GM19238 (cell line): ENCODE measurements around the gene SEMA5A.

Experiments used
- DNase-seq: peaks from one replicate; pipeline ENCODE4 v3.0.0; 2011; ENCODE audit warnings: low spot score; ENCODE audit not compliant: insufficient read length

SEMA5A gene

GRCh38 chr5:9067154-9067553 lies 478.7 kb downstream of the SEMA5A start:
- no peak for DNase-seq

- DNase-seq, result no peak
These were observed 479.5 kb downstream of the SEMA5A start for GRCh38 chr5:9066349-9066748.

- DNase-seq, result no peak
These were observed 482.1 kb downstream of the SEMA5A start for GRCh38 chr5:9063615-9064245.

DNA sequence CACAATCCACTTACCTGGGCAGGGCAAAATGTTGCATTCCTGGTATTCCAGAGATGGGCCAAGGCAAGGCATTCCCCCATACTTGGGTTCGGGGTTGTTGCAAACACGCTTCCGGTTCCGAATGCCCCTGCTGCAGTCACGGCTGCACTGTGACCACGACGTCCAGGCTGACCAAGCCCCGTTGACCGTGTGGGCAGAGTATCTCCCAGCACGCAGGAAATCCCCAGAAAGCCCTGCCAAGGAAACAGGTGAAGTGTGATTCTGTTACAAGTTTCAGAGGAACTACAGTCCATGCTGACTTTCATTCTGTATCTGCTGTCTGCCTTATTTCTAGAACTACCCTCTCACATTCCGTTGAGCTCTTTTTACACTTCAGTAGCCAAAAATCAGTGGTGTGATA lies 483.0 kb downstream of the SEMA5A start:
- DNase-seq, result no peak

GRCh38 chr5:9059920-9060691 lies 485.8 kb downstream of the SEMA5A start:
- DNase-seq, result no peak

- no peak for DNase-seq
These were observed 487.2 kb downstream of the SEMA5A start for GRCh38 chr5:9058666-9059065.

DNA sequence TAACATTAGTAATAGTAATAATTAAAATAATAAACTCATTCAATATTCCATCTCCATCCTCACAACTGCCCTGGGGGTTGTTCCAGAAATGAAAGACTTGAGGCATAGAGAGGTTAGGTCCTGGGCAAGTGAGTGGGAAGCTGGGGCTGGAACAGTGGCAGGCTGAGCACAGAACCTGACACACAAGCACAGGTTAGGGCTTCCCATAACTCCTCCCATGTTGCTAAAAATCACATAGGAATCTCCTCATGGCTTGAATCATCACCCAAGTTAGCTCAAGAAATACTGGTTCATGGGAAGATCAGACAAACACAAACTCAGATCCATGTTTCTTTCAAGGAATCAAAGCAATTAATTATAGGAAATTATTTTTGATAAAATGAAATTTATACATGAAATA lies 487.7 kb downstream of the SEMA5A start:
- no peak for DNase-seq

DNA sequence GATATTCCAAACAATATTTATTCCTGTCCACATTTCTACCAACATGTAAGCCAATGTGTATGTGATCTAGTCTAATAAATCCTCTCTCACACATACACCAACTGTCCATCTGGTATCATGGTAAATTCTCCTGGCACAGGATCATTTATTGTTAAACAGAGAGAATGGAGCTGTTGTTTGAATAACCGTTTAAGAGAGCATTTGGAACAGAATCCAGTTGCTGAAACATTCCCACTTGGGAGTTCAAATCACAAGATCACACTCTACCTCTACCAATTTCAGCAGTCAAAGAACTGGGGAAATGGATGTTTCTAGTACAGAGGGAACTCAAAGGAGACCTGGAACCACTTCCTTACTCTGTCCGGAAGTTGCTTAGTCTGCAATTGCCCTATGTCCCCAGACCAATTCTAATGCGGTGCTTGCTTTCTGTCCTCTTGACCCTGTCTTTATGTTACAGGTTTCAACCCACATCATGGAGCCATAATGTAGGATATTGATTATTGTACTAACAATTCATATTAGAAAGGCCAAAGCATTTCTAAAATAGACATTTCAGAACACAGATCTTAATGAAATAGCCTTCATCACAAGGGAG lies 488.4 kb downstream of the SEMA5A start:
- DNase-seq, result no peak

DNA sequence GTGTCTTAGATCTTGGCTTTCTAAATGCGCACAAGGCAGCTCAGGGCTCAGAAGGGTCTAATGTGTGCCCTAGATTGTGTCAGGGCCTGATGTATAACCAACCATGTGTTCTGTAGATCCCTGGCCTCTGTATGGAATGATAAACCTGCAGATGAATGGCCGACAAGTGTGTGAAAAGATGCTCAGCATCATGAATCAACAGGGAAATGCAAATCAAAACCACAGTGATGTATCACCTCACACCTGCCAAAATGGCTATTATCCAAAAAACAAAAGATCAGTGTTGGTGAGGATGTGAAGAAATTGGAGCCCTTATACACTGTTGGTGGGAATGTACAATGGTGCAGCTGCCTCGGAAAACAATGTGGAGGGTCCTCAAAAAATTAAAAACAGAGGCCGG lies 489.8 kb downstream of the SEMA5A start:
- no peak for DNase-seq

- DNase-seq, result no peak
These were observed 490.9 kb downstream of the SEMA5A start for GRCh38 chr5:9054821-9055589.

DNA sequence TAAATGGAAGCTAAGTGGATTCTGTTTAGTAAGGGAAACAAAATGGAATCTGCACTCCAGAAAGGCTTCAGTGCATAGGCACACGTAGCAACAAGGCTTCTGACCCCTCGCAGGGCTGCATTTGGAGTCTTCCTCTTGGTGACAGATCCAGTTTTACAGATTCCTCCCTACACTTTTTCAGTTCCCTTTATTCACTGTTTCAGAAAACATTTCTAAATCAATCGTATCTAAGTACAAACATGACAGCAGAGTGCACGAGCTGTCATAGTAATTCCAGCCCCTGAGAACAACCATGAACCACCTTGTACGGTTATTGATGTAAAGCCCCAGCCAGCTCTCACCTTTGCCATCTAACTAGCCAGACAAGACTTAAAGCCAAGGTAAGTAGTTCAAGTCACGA lies 491.6 kb downstream of the SEMA5A start:
- DNase-seq, result no peak

DNA sequence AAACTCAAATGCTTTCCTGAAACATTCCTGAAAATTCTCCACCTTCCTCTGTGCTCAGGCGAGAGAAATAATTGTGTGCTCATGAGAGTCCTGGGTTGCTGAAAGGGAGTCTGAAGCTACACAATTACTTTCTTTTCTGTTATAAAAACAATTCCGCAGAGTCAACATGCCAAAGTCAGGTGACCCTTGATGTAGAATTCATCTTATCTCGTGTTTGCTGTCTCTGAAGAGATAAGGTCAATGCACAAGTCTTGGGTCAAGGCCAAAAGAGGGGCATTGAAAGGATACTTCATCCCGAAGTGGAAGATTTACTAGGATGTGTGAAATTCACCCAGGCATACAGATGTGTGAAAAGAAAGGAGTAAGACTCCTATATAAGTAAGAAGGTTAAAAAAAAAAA lies 493.5 kb downstream of the SEMA5A start:
- DNase-seq, result no peak

DNA sequence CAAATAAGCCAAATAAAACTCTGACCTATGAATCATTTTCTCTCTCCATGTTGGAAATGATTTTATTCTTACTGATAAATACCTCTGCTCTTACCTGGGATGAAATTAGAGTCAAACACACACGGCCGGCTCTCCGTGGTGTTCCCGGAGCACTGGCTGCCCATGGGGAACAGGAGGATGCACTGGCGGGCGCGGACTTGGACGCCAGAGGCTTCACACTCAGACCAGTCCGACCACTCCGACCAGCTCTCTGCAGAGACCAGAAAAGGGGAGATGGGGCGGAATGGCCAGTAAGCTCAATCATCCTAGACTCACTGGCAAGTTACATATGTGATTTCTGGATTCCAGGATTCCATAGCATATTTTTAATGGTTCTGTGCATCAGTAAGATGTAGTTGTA lies 494.1 kb downstream of the SEMA5A start:
- DNase-seq, result no peak

- no peak for DNase-seq
These were observed 497.9 kb downstream of the SEMA5A start for GRCh38 chr5:9047932-9048331.

DNA sequence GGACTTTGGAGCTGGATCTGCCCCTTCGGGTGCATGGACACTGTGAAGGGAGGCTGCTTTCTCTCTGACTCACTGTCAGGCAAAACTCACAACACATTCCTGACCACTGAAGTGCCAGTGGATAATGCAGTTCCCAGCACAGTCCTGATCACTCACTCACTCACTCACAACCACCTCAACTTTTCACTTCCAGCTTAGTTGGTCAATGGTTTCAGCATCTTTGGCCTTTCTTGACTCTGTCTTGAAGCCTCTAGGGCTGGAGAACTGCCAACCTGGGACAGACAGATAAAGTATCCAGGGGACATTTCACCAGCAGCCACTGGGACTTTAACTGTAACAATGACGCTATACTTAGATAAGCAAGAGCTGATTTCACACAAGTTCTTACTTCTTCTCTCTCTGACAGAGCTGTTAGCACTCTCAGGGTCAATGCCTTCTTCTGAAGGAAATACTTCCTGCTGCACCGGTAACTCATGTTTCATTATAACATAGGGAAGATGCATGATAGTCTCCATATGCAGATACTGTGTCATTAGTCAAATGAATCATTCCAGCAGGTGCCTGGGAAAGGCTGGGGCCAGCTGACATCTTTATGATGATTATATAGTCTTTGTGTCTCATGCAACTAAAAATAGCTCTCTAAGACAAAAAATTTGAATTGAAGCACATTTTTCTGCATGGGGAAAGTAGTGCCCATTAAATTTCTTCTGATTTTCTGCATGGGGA lies 499.0 kb downstream of the SEMA5A start:
- DNase-seq, result no peak

- no peak for DNase-seq
These were observed 499.9 kb downstream of the SEMA5A start for GRCh38 chr5:9045946-9046345.

DNA sequence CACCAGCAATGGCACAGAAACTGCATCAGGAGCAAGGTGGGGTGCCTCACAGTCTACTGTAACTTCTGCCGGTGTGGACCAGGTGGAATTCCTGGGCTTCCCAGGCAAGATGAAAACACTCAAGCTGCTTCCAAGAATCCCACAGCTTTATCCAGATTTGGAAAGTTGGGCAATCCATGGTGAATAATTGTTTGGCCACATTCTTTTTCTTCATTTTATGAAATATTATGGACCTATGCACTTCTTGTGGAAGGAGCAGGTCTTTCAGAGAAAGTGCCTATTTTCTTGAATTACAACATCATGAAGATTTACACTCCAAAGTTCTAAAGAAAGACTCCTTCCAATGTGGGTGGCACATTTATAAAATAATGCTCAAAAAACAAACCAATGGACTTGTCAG lies 503.6 kb downstream of the SEMA5A start:
- DNase-seq, result no peak

- DNase-seq, result no peak
These were observed 505.4 kb downstream of the SEMA5A start for GRCh38 chr5:9040475-9040874.

DNA sequence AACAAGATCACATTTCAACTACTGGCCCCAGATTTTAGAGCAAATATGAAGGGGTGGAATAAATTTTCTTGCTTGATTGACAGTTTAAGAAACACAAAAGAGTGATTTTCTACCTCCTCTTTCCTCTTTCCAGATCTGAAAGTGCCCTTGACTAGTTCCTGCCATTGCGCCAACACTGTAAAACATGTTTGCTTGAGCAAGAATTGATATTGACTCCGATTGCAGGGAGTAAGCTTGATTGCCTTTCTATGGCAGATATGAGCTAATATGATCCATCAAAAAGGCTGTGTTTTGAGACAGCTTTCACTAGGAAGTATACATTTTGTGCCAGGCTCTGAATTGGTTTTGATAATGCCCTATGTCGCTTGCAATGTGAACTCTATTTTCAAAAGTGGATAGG lies 508.8 kb downstream of the SEMA5A start:
- DNase-seq, result no peak

DNA sequence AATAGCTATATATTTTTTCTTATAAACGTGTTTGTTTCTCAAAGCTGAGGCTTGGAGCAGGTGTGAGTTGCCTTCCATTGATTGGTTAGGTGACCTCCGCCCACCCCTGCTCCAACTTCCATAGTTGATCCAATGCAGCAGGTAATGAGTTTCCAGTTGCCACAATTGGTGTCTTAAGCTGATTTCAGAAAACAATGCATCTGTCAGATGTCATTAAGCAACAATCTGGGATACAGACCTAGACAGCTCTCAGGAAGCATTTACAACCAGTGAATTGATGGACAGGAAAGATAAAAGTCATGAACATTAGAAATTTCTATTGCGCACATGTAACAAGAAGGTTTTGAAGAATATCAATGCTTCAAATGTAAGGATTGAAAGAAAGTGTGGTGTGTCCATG lies 510.5 kb downstream of the SEMA5A start:
- no peak for DNase-seq

GRCh38 chr5:9034649-9035048 lies 511.2 kb downstream of the SEMA5A start:
- no peak for DNase-seq
